Measurements from ENCODE around the gene PREX1.

GRCh38 chr20:48604936-48605335, 222.9 kb downstream of the PREX1 start:
- TF ChIP-seq CTCF (conservative IDR thresholded peaks at IDR 0.05) = no peak
- TF ChIP-seq EZH2 (IDR thresholded peaks at IDR 0.05; ENCODE audit: low read depth) = no peak

Data from PC-9 (cell line).